Fibroblast of lung (primary cell): Measurements from ENCODE around the gene NIP7. TPM values are rescaled to one million over a fixed set of nuclear protein-coding genes. Genes with fewer than 3 reads are reported as not detected.
"Not testable (repeated sequence)": the region's sequence is repeated elsewhere in the genome, so short reads cannot be mapped to it uniquely, and the experiment has no call there.

Experiments
- DNase-seq, 2 donors: peaks; one replicate each; pipeline versions ENCODE4 v3.0.0 to v3.0.0-alpha.2; 2010; ENCODE audit warnings: low read depth in 2 of 2
- H2AFZ ChIP-seq: 2 replicates; pipeline ENCODE4 v1.5.1; 2012; ENCODE audit warnings: low read length, control low read depth, inconsistent platforms
- H3K27ac ChIP-seq: 2 replicates; pipeline ENCODE4 v1.5.1; 2011; ENCODE audit warnings: low read length, control low read depth; ENCODE audit not compliant: insufficient read depth
- H3K27me3 ChIP-seq: 2 replicates; pipeline ENCODE4 v1.5.1; 2011; ENCODE audit warnings: mild to moderate bottlenecking, low read length; ENCODE audit not compliant: control insufficient read depth, insufficient read depth
- H3K36me3 ChIP-seq: 2 replicates; pipeline ENCODE4 v1.5.1; 2011; ENCODE audit warnings: low read length; ENCODE audit not compliant: control insufficient read depth, insufficient read depth
- H3K4me1 ChIP-seq: 2 replicates; pipeline ENCODE4 v1.5.1; 2011; ENCODE audit warnings: low read length; ENCODE audit not compliant: control insufficient read depth, insufficient read depth; ENCODE audit errors: extremely low read depth
- H3K4me2 ChIP-seq: 2 replicates; pipeline ENCODE4 v1.5.1; 2011; ENCODE audit warnings: low read length, control low read depth; ENCODE audit not compliant: insufficient read depth; ENCODE audit errors: extremely low read depth
- H3K4me3 ChIP-seq, 4 experiments: fragments of 200-600 bp in 1 of 4; sonication (generic) in 1 of 4; replicated peaks in 1 of 4; 2 replicates each; pipeline ENCODE4 v1.5.1; 2011 to 2016; ENCODE audit warnings: low read length in 4 of 4, low read depth in 3 of 4, mild to moderate bottlenecking in 3 of 4, control low read depth in 2 of 4, inconsistent platforms in 1 of 4, mixed read lengths in 1 of 4; ENCODE audit not compliant: insufficient read depth in 1 of 4; ENCODE audit errors: control extremely low read depth in 1 of 4
- H3K79me2 ChIP-seq: 2 replicates; pipeline ENCODE4 v1.5.1; 2012; ENCODE audit warnings: mild to moderate bottlenecking, low read length, inconsistent platforms; ENCODE audit not compliant: control insufficient read depth, insufficient read depth
- H3K9ac ChIP-seq: 2 replicates; pipeline ENCODE4 v1.5.1; 2011; ENCODE audit warnings: mild to moderate bottlenecking, low read length, control low read depth; ENCODE audit not compliant: insufficient read depth
- H3K9me3 ChIP-seq: 2 replicates; pipeline ENCODE4 v1.5.1; 2012; ENCODE audit warnings: low read depth, low read length; ENCODE audit not compliant: control insufficient read depth, insufficient read depth
- H4K20me1 ChIP-seq: 2 replicates; pipeline ENCODE4 v1.5.1; 2011; ENCODE audit warnings: low read length; ENCODE audit not compliant: control insufficient read depth, insufficient read depth; ENCODE audit errors: extremely low read depth
- CTCF ChIP-seq, 2 donors: IDR thresholded peaks in 1 of 2; conservative IDR thresholded peaks in 1 of 2; 1 replicate in 1 of 2; 2 replicates in 1 of 2; pipeline ENCODE4 v1.5.1; 2011 to 2012; ENCODE audit warnings: low read length in 2 of 2, control low read depth in 1 of 2, inconsistent platforms in 1 of 2, low read depth in 1 of 2, mild to moderate bottlenecking in 1 of 2
- EZH2 ChIP-seq: IDR thresholded peaks from 2 replicates; pipeline ENCODE4 v1.5.1; 2012; ENCODE audit warnings: low read length, control low read depth, mild to moderate bottlenecking; ENCODE audit errors: missing control alignments
- polyA minus RNA-seq: library from RNA; depleted of rRNA, polyadenylated mRNA; stranded (reverse); fragments of >200 nt; gene quantifications from 2 replicates; pipeline ENCODE4 v1.2.3, GENCODE V29; 2011; ENCODE audit warnings: low replicate concordance
- polyA plus RNA-seq, 2 donors: library from polyadenylated mRNA; depleted of rRNA in 1 of 2; stranded (reverse) in 1 of 2; unstranded in 1 of 2; fragments of >200 nt; gene quantifications; 2 replicates each; pipeline ENCODE4 v1.2.1, GENCODE V29; 2011 to 2012; ENCODE audit warnings: missing spikeins in 1 of 2
- total RNA-seq: library from RNA; depleted of rRNA; stranded (reverse); fragments of >200 nt; gene quantifications from 2 replicates; pipeline ENCODE4 v1.2.1, GENCODE V29; 2014

The NIP7 gene
- total RNA-seq (20.0 and 28.2 TPM in 2 replicates), polyA plus RNA-seq (13.3 and 19.7 TPM in 2 replicates), polyA minus RNA-seq (2.4 and 8.0 TPM in 2 replicates)
- polyA plus RNA-seq (2012): 22.5 and 32.2 TPM in 2 replicates

- Histone ChIP-seq H3K79me2 (peaks cover 39% of the 10 kb centered on the region), H3K27me3 (no peaks in the 10 kb centered on the region), H3K9ac (peak within 1 kb of the TSS; percentile 77), H3K4me2 (peak within 1 kb of the TSS; percentile 96), H3K4me1 (peaks cover 6% of the 10 kb centered on the region), H3K9me3 (no peaks in the 10 kb centered on the region), H3K36me3 (peaks cover 15% of the 10 kb centered on the region), H3K27ac (peak within 1 kb of the TSS; percentile 80), H4K20me1 (no peaks in the 10 kb centered on the region), H3K4me3 (peak within 1 kb of the TSS; percentile 40 to 88 (median 80)), H2AFZ (peak within 1 kb of the TSS; percentile 66)
- TF ChIP-seq CTCF (conservative IDR thresholded peaks at IDR 0.05 in 1 of 2, IDR thresholded peaks at IDR 0.05 in 1 of 2; ENCODE audit: low read depth in 1 of 2, low read length in 2 of 2) (peak; percentile 73 to 84), EZH2 (no peak)
- DNase-seq: peak; percentile 98 to 99
Observed at GRCh38 chr16:69339289-69340094, at the start of gene NIP7, which contains the start of gene COG8. TSS of gene NIP7 (plus strand) at chr16:69339772. CDS start at chr16:69339830, 58 bp downstream. TSS of gene COG8 (minus strand) at chr16:69339564. CDS start at chr16:69339552, 12 bp downstream.

- not testable (repeated sequence) for H3K4me2 ChIP-seq, DNase-seq, H2AFZ ChIP-seq, H3K27ac ChIP-seq, H3K79me2 ChIP-seq, H3K4me3 ChIP-seq, H4K20me1 ChIP-seq, H3K27me3 ChIP-seq, H3K4me1 ChIP-seq, H3K9ac ChIP-seq, H3K9me3 ChIP-seq, H3K36me3 ChIP-seq
Observed at GRCh38 chr16:69291657-69292056, 47.9 kb upstream of the NIP7 start.

GRCh38 chr16:69293401-69293800 is 46.2 kb upstream of the NIP7 start:
- Histone ChIP-seq H3K79me2 (no peaks in the 10 kb centered on the region), H3K9me3 (no peaks in the 10 kb centered on the region)

More at GRCh38 chr16:69293401-69293800, 46.2 kb upstream of the NIP7 start:
- H3K4me3 ChIP-seq: no peak overlapping the region
- H3K36me3 ChIP-seq: peaks cover 1% of the 10 kb centered on the region
- DNase-seq: no peak
- H4K20me1 ChIP-seq: no peaks in the 10 kb centered on the region
- H3K27ac ChIP-seq: no peak overlapping the region
- no peak overlapping the region for H3K9ac ChIP-seq
- H2AFZ ChIP-seq: no peak overlapping the region
- H3K4me1 ChIP-seq: no peaks in the 10 kb centered on the region
- H3K27me3 ChIP-seq: no peaks in the 10 kb centered on the region
- H3K4me2 ChIP-seq: no peak overlapping the region
- TF ChIP-seq CTCF (conservative IDR thresholded peaks at IDR 0.05 in 1 of 2, IDR thresholded peaks at IDR 0.05 in 1 of 2; ENCODE audit: low read depth in 1 of 2, low read length in 2 of 2): no peak
- no peak for TF ChIP-seq EZH2
